Tibial artery (tissue), 4 donors: ENCODE data around the gene CDC42.

ENCODE experiments used
- DNase-seq, 2 donors: peaks; one replicate each; pipeline ENCODE4 v3.0.0-alpha.2; 2019
- H3K27ac ChIP-seq, 2 donors: fragments of 200-600 bp; sonication (generic) in 1 of 2; 1 replicate in 1 of 2; 2 replicates in 1 of 2; pipeline ENCODE4 v1.5.1; 2018 to 2019; ENCODE audit warnings: mild to moderate bottlenecking in 1 of 2
- H3K27me3 ChIP-seq, 2 donors: fragments of 200-600 bp; sonication (generic) in 1 of 2; one replicate each; pipeline versions ENCODE4 v1.5.1 to v1.6.0; 2016 to 2019
- H3K36me3 ChIP-seq, 3 donors: fragments of 200-600 bp; sonication (generic) in 2 of 3; one replicate each; pipeline ENCODE4 v1.5.1; 2016 to 2019; ENCODE audit warnings: mild to moderate bottlenecking in 2 of 3
- H3K4me1 ChIP-seq, 4 donors: fragments of 200-600 bp; sonication (generic) in 2 of 4; 1 replicate in 3 of 4; 2 replicates in 1 of 4; pipeline ENCODE4 v1.5.1; 2016 to 2019
- H3K4me3 ChIP-seq, 2 donors: fragments of 200-600 bp; sonication (generic) in 1 of 2; 1 replicate in 1 of 2; 2 replicates in 1 of 2; pipeline ENCODE4 v1.5.1; 2018 to 2019; ENCODE audit warnings: mild to moderate bottlenecking in 2 of 2
- H3K9me3 ChIP-seq, 3 donors: fragments of 200-600 bp; sonication (generic) in 1 of 3; one replicate each; pipeline ENCODE4 v1.5.1; 2016 to 2019
- intact Hi-C: fragments of 100-400 bp; cut with DNase I; formaldehyde crosslinking; loops from one replicate; pipeline ENCODE4 v1.15.0; 2023; ENCODE audit warnings: low total_unique reads
- TF ChIP-seq, protein P1 (sequence below), 2 experiments: fragments of 200-600 bp in 1 of 2; fragments of 450-650 bp in 1 of 2; IDR thresholded peaks; one replicate each; pipeline ENCODE4 v1.5.1; 2017 to 2019; ENCODE audit warnings: antibody characterized with exemption in 2 of 2, mild to moderate bottlenecking in 1 of 2, moderate library complexity in 1 of 2

The CDC42 gene

DNA sequence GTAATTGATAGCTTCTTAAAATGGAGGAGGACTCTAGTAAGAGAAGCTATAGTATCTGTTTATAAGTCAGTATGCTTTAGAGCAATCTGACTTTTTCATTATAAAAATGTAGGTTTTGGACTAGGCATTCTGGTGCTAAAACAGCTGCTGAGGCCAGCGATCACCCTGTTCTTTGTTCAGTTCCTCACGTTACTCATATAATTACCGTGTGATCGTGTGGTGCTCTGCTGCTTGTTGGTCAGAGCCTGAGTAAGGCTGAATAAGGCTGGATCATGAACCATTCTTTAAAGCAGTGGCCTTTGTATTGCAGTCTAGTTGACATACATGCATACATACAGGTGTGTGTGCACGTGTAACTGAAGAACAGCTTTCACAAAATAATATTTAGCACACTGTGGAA, 25.2 kb downstream of the CDC42 start:
- Histone ChIP-seq H3K4me3 (no peak overlapping the region), H3K4me1 (peaks cover 0 to 97% (median 46%) of the 10 kb centered on the region in 4 donors), H3K27ac (no peak overlapping the region), H3K27me3 (no peaks in the 10 kb centered on the region), H3K9me3 (no peaks in the 10 kb centered on the region), H3K36me3 (peaks cover 16 to 33% (median 23%) of the 10 kb centered on the region in 3 donors)
- DNase-seq = no peak
- TF ChIP-seq, protein P1, sequence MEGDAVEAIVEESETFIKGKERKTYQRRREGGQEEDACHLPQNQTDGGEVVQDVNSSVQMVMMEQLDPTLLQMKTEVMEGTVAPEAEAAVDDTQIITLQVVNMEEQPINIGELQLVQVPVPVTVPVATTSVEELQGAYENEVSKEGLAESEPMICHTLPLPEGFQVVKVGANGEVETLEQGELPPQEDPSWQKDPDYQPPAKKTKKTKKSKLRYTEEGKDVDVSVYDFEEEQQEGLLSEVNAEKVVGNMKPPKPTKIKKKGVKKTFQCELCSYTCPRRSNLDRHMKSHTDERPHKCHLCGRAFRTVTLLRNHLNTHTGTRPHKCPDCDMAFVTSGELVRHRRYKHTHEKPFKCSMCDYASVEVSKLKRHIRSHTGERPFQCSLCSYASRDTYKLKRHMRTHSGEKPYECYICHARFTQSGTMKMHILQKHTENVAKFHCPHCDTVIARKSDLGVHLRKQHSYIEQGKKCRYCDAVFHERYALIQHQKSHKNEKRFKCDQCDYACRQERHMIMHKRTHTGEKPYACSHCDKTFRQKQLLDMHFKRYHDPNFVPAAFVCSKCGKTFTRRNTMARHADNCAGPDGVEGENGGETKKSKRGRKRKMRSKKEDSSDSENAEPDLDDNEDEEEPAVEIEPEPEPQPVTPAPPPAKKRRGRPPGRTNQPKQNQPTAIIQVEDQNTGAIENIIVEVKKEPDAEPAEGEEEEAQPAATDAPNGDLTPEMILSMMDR (IDR thresholded peaks at IDR 0.05) = no peak
- intact Hi-C loops = no loop called here

DNA sequence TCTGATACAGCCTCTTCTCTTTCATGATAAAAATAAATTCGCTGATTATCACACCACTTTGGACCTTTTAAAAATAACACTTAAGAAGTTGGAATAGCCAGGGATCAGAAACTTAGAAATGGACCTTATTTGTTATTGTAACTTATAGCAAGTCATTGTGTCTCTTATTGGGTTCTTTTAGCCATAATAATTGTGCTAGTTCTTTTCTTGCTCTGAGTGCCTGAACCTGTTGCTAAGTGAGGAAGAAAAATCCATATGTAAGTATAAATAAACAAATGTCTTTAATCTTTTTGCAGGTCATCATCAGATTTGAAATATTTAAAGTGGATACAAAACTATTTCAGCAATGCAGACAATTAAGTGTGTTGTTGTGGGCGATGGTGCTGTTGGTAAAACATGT, 25.6 kb downstream of the CDC42 start:
- TF ChIP-seq, protein P1 (IDR thresholded peaks at IDR 0.05) = no peak
- Histone ChIP-seq H3K36me3 (peaks cover 20 to 37% (median 23%) of the 10 kb centered on the region in 3 donors), H3K4me1 (peaks cover 0 to 93% (median 42%) of the 10 kb centered on the region in 4 donors)

GRCh38 chr1:22080191-22080590, 27.7 kb downstream of the CDC42 start:
- Histone ChIP-seq H3K9me3 (no peaks in the 10 kb centered on the region), H3K27ac (no peak overlapping the region), H3K4me1 (peaks cover 0 to 85% (median 28%) of the 10 kb centered on the region in 4 donors), H3K27me3 (no peaks in the 10 kb centered on the region), H3K36me3 (peaks cover 23 to 43% (median 24%) of the 10 kb centered on the region in 3 donors), H3K4me3 (no peak overlapping the region)
- intact Hi-C loops = no loop called here
- TF ChIP-seq, protein P1 (IDR thresholded peaks at IDR 0.05) = no peak
- no peak for DNase-seq

More for the DNA sequence above, 25.6 kb downstream of the CDC42 start:
- H3K4me3 ChIP-seq = no peak overlapping the region
- no peaks in the 10 kb centered on the region for H3K27me3 ChIP-seq
- no peak for DNase-seq
- no peaks in the 10 kb centered on the region for H3K9me3 ChIP-seq
- no peak overlapping the region for H3K27ac ChIP-seq
- intact Hi-C loops = no loop called here

GRCh38 chr1:22088331-22088730, 35.8 kb downstream of the CDC42 start:
- Histone ChIP-seq H3K27me3 (no peaks in the 10 kb centered on the region), H3K4me1 (peaks cover 0 to 73% (median 32%) of the 10 kb centered on the region in 4 donors), H3K9me3 (no peaks in the 10 kb centered on the region), H3K36me3 (peaks cover 19 to 35% (median 26%) of the 10 kb centered on the region in 3 donors), H3K27ac (peak overlapping the region in 1 of 2 donors; percentile 27), H3K4me3 (no peak overlapping the region)
- TF ChIP-seq, protein P1 (IDR thresholded peaks at IDR 0.05) = no peak
- no peak for DNase-seq
- intact Hi-C loops = no loop called here

GRCh38 chr1:22089134-22089571, 36.6 kb downstream of the CDC42 start:
- intact Hi-C loops = no loop called here
- TF ChIP-seq, protein P1 (IDR thresholded peaks at IDR 0.05) = no peak
- peaks cover 0 to 67% (median 32%) of the 10 kb centered on the region in 4 donors for H3K4me1 ChIP-seq
- no peaks in the 10 kb centered on the region for H3K27me3 ChIP-seq
- H3K9me3 ChIP-seq = no peaks in the 10 kb centered on the region
- peaks cover 19 to 38% (median 24%) of the 10 kb centered on the region in 3 donors for H3K36me3 ChIP-seq
- H3K4me3 ChIP-seq = no peak overlapping the region
- H3K27ac ChIP-seq = peak overlapping the region in 1 of 2 donors; percentile 27
- DNase-seq = no peak
